HG02610 (cell line): ENCODE data around the gene IKBKE.
"Not testable (repeated sequence)": the region's sequence is repeated elsewhere in the genome, so short reads cannot be mapped to it uniquely, and the experiment has no call there.

ENCODE experiments used
- ATAC-seq: cut with Tn5 transposase; IDR thresholded peaks from one replicate; pipeline ENCODE4 v1.9.1; 2021; ENCODE audit warnings: mild to moderate bottlenecking, moderate library complexity; ENCODE audit not compliant: unreplicated experiment

Gene IKBKE

GRCh38 chr1:206472454-206472853, 2.2 kb downstream of the IKBKE start:
- ATAC-seq: no peak

- no peak for ATAC-seq
Measured at GRCh38 chr1:206472886-206473285, 2.6 kb downstream of the IKBKE start.

- ATAC-seq: no peak
Measured at GRCh38 chr1:206476058-206476457, 5.8 kb downstream of the IKBKE start.

GRCh38 chr1:206476591-206476990, 6.3 kb downstream of the IKBKE start:
- ATAC-seq: no peak

GRCh38 chr1:206477110-206477509, 6.8 kb downstream of the IKBKE start:
- no peak for ATAC-seq

GRCh38 chr1:206477581-206478380, 7.5 kb downstream of the IKBKE start:
- no peak for ATAC-seq

GRCh38 chr1:206478746-206479145, 8.5 kb downstream of the IKBKE start:
- no peak for ATAC-seq

GRCh38 chr1:206479183-206480125, 9.2 kb downstream of the IKBKE start:
- ATAC-seq: no peak

GRCh38 chr1:206480211-206480610, 9.9 kb downstream of the IKBKE start:
- ATAC-seq: no peak

- ATAC-seq: no peak
Measured at GRCh38 chr1:206482611-206483010, 12.3 kb downstream of the IKBKE start.

GRCh38 chr1:206483864-206484263, 13.6 kb downstream of the IKBKE start:
- ATAC-seq: not testable (repeated sequence)

GRCh38 chr1:206484901-206485300, 14.6 kb downstream of the IKBKE start:
- no peak for ATAC-seq

- ATAC-seq: no peak
Measured at GRCh38 chr1:206486995-206487788, 16.9 kb downstream of the IKBKE start.

GRCh38 chr1:206487970-206488369, 17.7 kb downstream of the IKBKE start:
- ATAC-seq: no peak

- ATAC-seq: no peak
Measured at GRCh38 chr1:206488466-206488865, 18.2 kb downstream of the IKBKE start.

- no peak for ATAC-seq
Measured at GRCh38 chr1:206489980-206490770, 19.9 kb downstream of the IKBKE start.

GRCh38 chr1:206490771-206491405, 20.6 kb downstream of the IKBKE start:
- no peak for ATAC-seq

GRCh38 chr1:206491616-206492015, 21.3 kb downstream of the IKBKE start:
- no peak for ATAC-seq

- no peak for ATAC-seq
Measured at GRCh38 chr1:206492589-206492988, 22.3 kb downstream of the IKBKE start.

GRCh38 chr1:206493279-206493678, 23.0 kb downstream of the IKBKE start:
- ATAC-seq: no peak
